Activated T-cell treated with anti-CD3 and anti-CD28 coated beads, Interleukin-2, amount 50 U/mL, for 48 hours (primary cell): ENCODE data around the gene ANKRD13A.
"Not testable (repeated sequence)": the region's sequence is repeated elsewhere in the genome, so short reads cannot be mapped to it uniquely, and the experiment has no call there.

Source experiments
- DNase-seq, 2 experiments: peaks; one replicate each; pipeline ENCODE4 v3.0.0-alpha.2; 2020

ANKRD13A gene

GRCh38 chr12:109986236-109986635 lies 13.0 kb upstream of the ANKRD13A start:
- not testable (repeated sequence) for DNase-seq

GRCh38 chr12:109987615-109988014 lies 11.6 kb upstream of the ANKRD13A start:
- DNase-seq: peak; percentile 41 to 56

- DNase-seq: no peak
Measured at GRCh38 chr12:109988274-109988673, 11.0 kb upstream of the ANKRD13A start.

- DNase-seq: no peak
Measured at GRCh38 chr12:109988903-109989302, 10.3 kb upstream of the ANKRD13A start.

- no peak for DNase-seq
Measured at GRCh38 chr12:109989380-109989779, 9.8 kb upstream of the ANKRD13A start.

GRCh38 chr12:109991586-109991985 lies 7.6 kb upstream of the ANKRD13A start:
- peak in 1 of 2 experiments; percentile 6 for DNase-seq

- no peak for DNase-seq
Measured at GRCh38 chr12:109993091-109993490, 6.1 kb upstream of the ANKRD13A start.

- DNase-seq: no peak
Measured at GRCh38 chr12:109994401-109995175, 4.6 kb upstream of the ANKRD13A start.

GRCh38 chr12:109995361-109995685 lies 3.9 kb upstream of the ANKRD13A start:
- DNase-seq: no peak

GRCh38 chr12:109995686-109996482 lies 3.3 kb upstream of the ANKRD13A start, which contains the start of gene GIT2:
GIT2 (minus strand) TSS chr12:109996368; CDS start chr12:109996224, 144 bp downstream.
- DNase-seq: peak; percentile 95

GRCh38 chr12:109996483-109996853 lies 2.8 kb upstream of the ANKRD13A start:
- no peak for DNase-seq

GRCh38 chr12:109997393-109997792 lies 1.8 kb upstream of the ANKRD13A start:
- DNase-seq: no peak

- DNase-seq: no peak
Measured at GRCh38 chr12:109998241-109998903, 858 bp upstream of the ANKRD13A start.

- DNase-seq: no peak
Measured at GRCh38 chr12:109999649-109999971, 380 bp downstream of the ANKRD13A start.

- peak in 1 of 2 experiments; percentile 46 for DNase-seq
Measured at GRCh38 chr12:109999983-110000505, 814 bp downstream of the ANKRD13A start.

GRCh38 chr12:110001596-110001995 lies 2.4 kb downstream of the ANKRD13A start:
- DNase-seq: no peak

- no peak for DNase-seq
Measured at GRCh38 chr12:110002676-110003515, 3.7 kb downstream of the ANKRD13A start.

GRCh38 chr12:110004598-110004997 lies 5.4 kb downstream of the ANKRD13A start:
- DNase-seq: no peak

GRCh38 chr12:110005319-110005973 lies 6.2 kb downstream of the ANKRD13A start:
- DNase-seq: peak in 1 of 2 experiments; percentile 31

- no peak for DNase-seq
Measured at GRCh38 chr12:110006115-110006514, 6.9 kb downstream of the ANKRD13A start.

GRCh38 chr12:110007881-110008280 lies 8.7 kb downstream of the ANKRD13A start:
- DNase-seq: no peak
